Upper lobe of right lung (tissue), 1 donor: ENCODE measurements around the gene SLF2. TPM values are rescaled to one million over a fixed set of nuclear protein-coding genes. Genes with fewer than 3 reads are reported as not detected.

Source experiments
- ATAC-seq: fragments of 200-7000 bp; cut with Tn5 transposase; one replicate; pipeline ENCODE4 v1.9.1; 2020; ENCODE audit warnings: mild to moderate bottlenecking, moderate library complexity
- DNase-seq: peaks from one replicate; pipeline ENCODE4 v3.0.0-alpha.2; 2020
- H3K27ac ChIP-seq: fragments of 200-600 bp; one replicate; pipeline ENCODE4 v1.8.0; 2022
- H3K27me3 ChIP-seq: fragments of 200-600 bp; one replicate; pipeline ENCODE4 v1.8.0; 2022; ENCODE audit warnings: mild to moderate bottlenecking
- H3K36me3 ChIP-seq: fragments of 200-600 bp; one replicate; pipeline ENCODE4 v1.8.0; 2022
- H3K4me1 ChIP-seq: fragments of 200-600 bp; one replicate; pipeline ENCODE4 v1.8.0; 2022
- H3K4me3 ChIP-seq: fragments of 200-600 bp; one replicate; pipeline ENCODE4 v1.8.0; 2022; ENCODE audit warnings: mild to moderate bottlenecking
- H3K9me3 ChIP-seq: fragments of 200-600 bp; one replicate; pipeline ENCODE4 v1.8.0; 2022
- CTCF ChIP-seq: fragments of 200-600 bp; IDR thresholded peaks from one replicate; pipeline ENCODE4 v1.8.0; 2022; ENCODE audit warnings: antibody characterized with exemption
- intact Hi-C: fragments of 100-400 bp; cut with DNase I; formaldehyde crosslinking; loops from one replicate; pipeline ENCODE4 v1.11.0; 2022
- total RNA-seq: library from RNA; stranded (reverse); fragmentation: NEBNext Ultra II Directional; extraction: Animal tissue kit (Norgen Biotek cat#: 25700); gene quantifications from one replicate; pipeline ENCODE4 v1.2.1, GENCODE V29; 2021
- donor health status: DM: no; HTN: yes; CAD: no; lungs with severe emphysema.

The SLF2 gene
- total RNA-seq, 1 donor from 2014 or later = 32.9 TPM

- H3K27ac ChIP-seq = peak overlapping the region; percentile 99
- H3K36me3 ChIP-seq = peaks cover 18% of the 10 kb centered on the region
- intact Hi-C loops = no loop called here
- H3K4me1 ChIP-seq = peaks cover 43% of the 10 kb centered on the region
- peak; percentile 95 for TF ChIP-seq CTCF
- DNase-seq (peak; percentile 93), ATAC-seq (peak; percentile 81)
- H3K4me3 ChIP-seq = peak overlapping the region; percentile 92
- no peaks in the 10 kb centered on the region for H3K27me3 ChIP-seq
- H3K9me3 ChIP-seq = no peaks in the 10 kb centered on the region
Observed at GRCh38 chr10:100998991-100999741, 86.4 kb downstream of the SLF2 start.

GRCh38 chr10:100999742-101000126 lies 87.0 kb downstream of the SLF2 start, which contains the start of gene LZTS2:
Gene LZTS2, plus strand, starts transcription at chr10:100999808. Its CDS starts 2,731 bp downstream, at chr10:101002539.
- peaks cover 22% of the 10 kb centered on the region for H3K36me3 ChIP-seq
- H3K27me3 ChIP-seq = no peaks in the 10 kb centered on the region
- peaks cover 43% of the 10 kb centered on the region for H3K4me1 ChIP-seq
- no peak for TF ChIP-seq CTCF
- H3K4me3 ChIP-seq = peak within 1 kb of the TSS; percentile 92
- intact Hi-C loops = no loop called here
- no peak for ATAC-seq
- peak within 1 kb of the TSS; percentile 99 for H3K27ac ChIP-seq
- no peak for DNase-seq
- H3K9me3 ChIP-seq = no peaks in the 10 kb centered on the region

DNA sequence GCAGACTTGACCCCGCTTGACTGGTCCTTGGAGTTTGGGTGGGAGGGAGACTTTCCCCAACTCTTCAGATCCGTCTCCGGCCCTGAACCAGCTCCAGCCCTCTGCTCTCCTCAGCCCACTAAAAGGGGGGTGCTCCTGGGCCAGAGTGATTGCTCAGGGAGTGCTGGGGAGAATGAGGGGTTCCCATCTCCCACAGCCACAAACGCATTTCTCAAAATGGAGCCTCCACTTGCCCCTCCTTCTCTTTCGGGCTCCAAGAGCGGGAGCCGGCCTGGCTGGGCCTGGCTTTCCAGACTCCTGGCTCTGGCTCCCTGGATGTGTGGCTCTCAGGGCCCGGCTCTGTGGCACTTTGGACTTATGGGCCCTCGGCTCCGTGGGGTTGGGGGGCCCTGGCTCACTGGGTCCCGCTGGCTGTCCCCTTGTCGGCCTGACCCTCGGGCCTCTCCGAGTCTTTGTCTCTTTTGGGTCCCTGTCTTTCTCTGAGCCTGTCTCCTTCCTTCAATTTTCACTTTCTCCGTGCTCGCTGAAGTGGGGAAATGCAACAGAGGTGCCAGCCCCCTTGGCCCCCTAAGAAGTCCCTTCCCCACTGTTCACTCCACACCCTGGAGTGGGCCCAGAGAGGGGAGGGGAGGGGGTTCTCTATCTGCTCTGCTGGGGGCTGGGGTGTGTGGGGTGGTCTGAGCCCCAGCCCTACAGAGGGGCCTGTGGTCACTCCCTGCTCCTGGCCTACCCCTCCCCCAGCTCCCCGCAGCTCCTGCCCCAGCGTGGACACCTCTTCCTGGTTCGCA lies 87.6 kb downstream of the SLF2 start:
- Histone ChIP-seq H3K4me3 (peak overlapping the region; percentile 92), H3K27ac (peak overlapping the region; percentile 87), H3K4me1 (peaks cover 43% of the 10 kb centered on the region), H3K9me3 (no peaks in the 10 kb centered on the region), H3K27me3 (no peaks in the 10 kb centered on the region), H3K36me3 (peaks cover 28% of the 10 kb centered on the region)
- ATAC-seq = no peak
- DNase-seq = no peak
- intact Hi-C loops = no loop called here
- TF ChIP-seq CTCF = no peak

GRCh38 chr10:101000915-101001658 lies 88.3 kb downstream of the SLF2 start:
- peak; percentile 82 for DNase-seq
- ATAC-seq = peak; percentile 21
- intact Hi-C loops = no loop called here
- Histone ChIP-seq H3K27ac (peak overlapping the region; percentile 87), H3K4me1 (peaks cover 43% of the 10 kb centered on the region), H3K4me3 (peak overlapping the region; percentile 92), H3K36me3 (peaks cover 36% of the 10 kb centered on the region), H3K9me3 (no peaks in the 10 kb centered on the region), H3K27me3 (no peaks in the 10 kb centered on the region)
- no peak for TF ChIP-seq CTCF

DNA sequence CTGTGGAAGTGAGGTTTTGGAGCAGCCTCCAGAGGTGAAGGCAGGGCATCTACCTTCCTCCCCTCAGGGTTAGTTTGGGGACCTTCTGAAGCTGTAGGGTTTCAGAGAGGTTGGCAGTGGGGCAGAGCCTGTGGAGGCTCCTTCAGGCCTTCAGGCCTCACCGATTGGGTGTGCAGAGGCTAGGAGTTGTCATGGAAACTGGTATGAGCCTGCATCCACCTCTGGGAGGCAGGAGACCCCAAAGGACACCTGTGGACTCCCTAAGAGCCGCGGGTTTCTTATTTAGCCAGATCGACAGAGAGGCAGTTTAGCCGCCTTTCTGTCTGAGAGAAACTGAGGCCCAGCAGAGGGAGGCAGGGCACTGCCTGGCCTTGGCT lies 88.9 kb downstream of the SLF2 start:
- no peak for DNase-seq
- no peak for TF ChIP-seq CTCF
- peak overlapping the region; percentile 87 for H3K27ac ChIP-seq

More for the DNA sequence above, 88.9 kb downstream of the SLF2 start:
- peak overlapping the region; percentile 92 for H3K4me3 ChIP-seq
- H3K9me3 ChIP-seq = no peaks in the 10 kb centered on the region
- no peaks in the 10 kb centered on the region for H3K27me3 ChIP-seq
- no peak for ATAC-seq
- peaks cover 42% of the 10 kb centered on the region for H3K36me3 ChIP-seq
- peaks cover 40% of the 10 kb centered on the region for H3K4me1 ChIP-seq
- intact Hi-C loops = no loop called here
